ENCODE results near the gene NXN.
A peak's percentile ranks its signal among the peaks of the same experiment; 100 is the strongest.
"Not testable (repeated sequence)": the region's sequence is repeated elsewhere in the genome, so short reads cannot be mapped to it uniquely, and the experiment has no call there.

NXN gene

GRCh38 chr17:979212-979538, 401 bp downstream of the NXN start:
- peak overlapping the region; percentile 53 for H3K4me3 ChIP-seq (ENCODE audit: low read depth, low read length)
- no peak for DNase-seq (ENCODE audit: low read depth)
- no peak for TF ChIP-seq CTCF (IDR thresholded peaks at IDR 0.05; ENCODE audit: low read depth, low read length, missing control alignments)

- no peak overlapping the region for H3K4me3 ChIP-seq (ENCODE audit: low read depth, low read length)
- no peak for DNase-seq (ENCODE audit: low read depth)
- no peak for TF ChIP-seq CTCF (IDR thresholded peaks at IDR 0.05; ENCODE audit: low read depth, low read length, missing control alignments)
These were observed 1.2 kb downstream of the NXN start for GRCh38 chr17:978103-979093.

- DNase-seq (ENCODE audit: low read depth), result no peak
- no peak for TF ChIP-seq CTCF (IDR thresholded peaks at IDR 0.05; ENCODE audit: low read depth, low read length, missing control alignments)
- H3K4me3 ChIP-seq (ENCODE audit: low read depth, low read length), result no peak overlapping the region
These were observed 2.4 kb downstream of the NXN start for GRCh38 chr17:977166-977565.

GRCh38 chr17:976312-976711, 3.3 kb downstream of the NXN start:
- DNase-seq (ENCODE audit: low read depth), result no peak
- TF ChIP-seq CTCF (IDR thresholded peaks at IDR 0.05; ENCODE audit: low read depth, low read length, missing control alignments), result no peak
- no peak overlapping the region for H3K4me3 ChIP-seq (ENCODE audit: low read depth, low read length)

- no peak overlapping the region for H3K4me3 ChIP-seq (ENCODE audit: low read depth, low read length)
These were observed 4.1 kb downstream of the NXN start for GRCh38 chr17:975371-975915.

GRCh38 chr17:974778-975177, 4.8 kb downstream of the NXN start:
- H3K4me3 ChIP-seq (ENCODE audit: low read depth, low read length); DNase-seq (ENCODE audit: low read depth): not testable (repeated sequence)

More at GRCh38 chr17:975371-975915, 4.1 kb downstream of the NXN start:
- DNase-seq (ENCODE audit: low read depth), result no peak
- TF ChIP-seq CTCF (IDR thresholded peaks at IDR 0.05; ENCODE audit: low read depth, low read length, missing control alignments), result no peak

GRCh38 chr17:973053-973452, 6.5 kb downstream of the NXN start:
- no peak overlapping the region for H3K4me3 ChIP-seq (ENCODE audit: low read depth, low read length)
- DNase-seq (ENCODE audit: low read depth), result no peak
- no peak for TF ChIP-seq CTCF (IDR thresholded peaks at IDR 0.05; ENCODE audit: low read depth, low read length, missing control alignments)

- DNase-seq (ENCODE audit: low read depth); H3K4me3 ChIP-seq (ENCODE audit: low read depth, low read length): not testable (repeated sequence)
These were observed 7.7 kb downstream of the NXN start for GRCh38 chr17:971861-972260.

Measured in GM12864 (cell line).